Left kidney (tissue), 2 donors: ENCODE results near the gene TMEM272. TPM values are rescaled to one million over a fixed set of nuclear protein-coding genes. Genes with fewer than 3 reads are reported as not detected.
"Not testable (repeated sequence)": the region's sequence is repeated elsewhere in the genome, so short reads cannot be mapped to it uniquely, and the experiment has no call there.

Experiments
- DNase-seq: peaks from one replicate; pipeline ENCODE4 v3.0.0-alpha.2; 2013
- polyA plus RNA-seq: library from polyadenylated mRNA; unstranded; fragments of 120-200 nt; gene quantifications from one replicate; pipeline ENCODE4 v1.2.1, GENCODE V29; 2013; ENCODE audit not compliant: insufficient read length

The TMEM272 gene
- polyA plus RNA-seq, 1 donor, result 0.42 TPM

- DNase-seq, result not testable (repeated sequence)
These were observed 20.3 kb downstream of the TMEM272 start for GRCh38 chr13:51824712-51825111.

GRCh38 chr13:51823863-51824262 is 21.1 kb downstream of the TMEM272 start:
- DNase-seq, result no peak

DNA sequence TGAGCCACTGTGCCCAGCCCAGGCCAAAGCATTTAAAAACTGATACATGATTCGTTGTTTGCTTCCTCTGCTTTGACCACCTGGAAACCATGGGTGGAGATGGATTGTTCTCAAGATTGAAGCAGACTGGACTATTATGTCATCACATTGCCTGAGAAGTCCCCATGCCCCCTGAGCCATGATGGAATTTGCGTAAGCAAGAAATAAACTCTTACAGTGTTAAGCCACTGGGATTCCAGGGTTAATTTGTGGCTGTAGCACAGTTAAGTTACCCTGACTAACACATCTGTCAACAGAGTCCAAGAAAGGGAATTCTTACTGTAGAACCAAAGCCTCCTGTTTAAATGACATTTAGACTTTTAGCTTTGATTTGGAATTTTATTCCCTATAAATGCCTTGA is 21.6 kb downstream of the TMEM272 start:
- DNase-seq, result no peak

- no peak for DNase-seq
These were observed 22.7 kb downstream of the TMEM272 start for GRCh38 chr13:51822106-51822815.

DNA sequence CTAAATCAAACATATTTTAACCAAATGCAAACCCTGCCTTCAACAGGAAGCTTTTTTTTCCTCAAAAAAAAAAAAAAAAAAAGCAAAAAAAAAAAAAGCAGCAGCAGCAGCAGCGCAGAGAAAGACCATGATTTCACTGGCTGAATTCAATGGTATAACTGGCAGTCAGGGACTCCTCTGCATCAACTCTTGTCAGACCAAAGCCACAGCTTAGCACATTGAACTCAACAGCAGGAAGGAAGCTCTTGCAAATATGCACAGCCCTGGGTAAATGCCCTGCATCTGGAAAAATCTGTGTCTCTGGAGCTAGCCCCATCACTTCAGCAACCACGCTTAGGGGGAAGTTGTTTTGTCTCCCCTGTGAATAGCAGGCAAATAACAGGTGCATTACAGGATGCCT is 23.4 kb downstream of the TMEM272 start:
- DNase-seq, result no peak

DNA sequence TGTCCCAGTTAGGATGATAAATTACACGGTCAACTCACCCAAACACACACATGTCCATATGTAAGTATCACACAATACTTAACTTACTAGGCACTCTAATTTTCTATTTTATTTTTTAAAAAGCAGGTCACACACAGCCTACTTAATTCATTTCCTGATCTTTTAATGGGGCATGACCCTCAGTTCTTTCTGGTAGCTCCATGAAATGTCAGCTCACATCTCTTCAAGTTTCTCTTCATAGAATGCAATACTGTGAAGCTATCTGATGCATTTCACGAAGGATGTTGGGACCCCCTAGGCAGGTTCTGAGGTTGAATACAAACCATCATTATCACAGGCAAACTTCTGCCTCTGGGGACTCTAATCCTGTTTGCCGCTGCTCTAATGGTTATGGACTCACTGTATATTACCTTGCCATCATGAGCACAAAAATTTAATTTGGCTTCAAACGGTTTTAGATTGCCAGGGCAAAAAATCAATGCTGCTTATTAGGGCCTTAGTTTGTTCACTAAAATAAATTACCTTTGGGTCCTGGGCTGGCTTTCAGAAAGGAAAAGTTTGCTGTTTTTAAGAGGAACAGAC is 24.9 kb downstream of the TMEM272 start:
- no peak for DNase-seq

GRCh38 chr13:51819544-51819943 is 25.4 kb downstream of the TMEM272 start:
- no peak for DNase-seq

DNA sequence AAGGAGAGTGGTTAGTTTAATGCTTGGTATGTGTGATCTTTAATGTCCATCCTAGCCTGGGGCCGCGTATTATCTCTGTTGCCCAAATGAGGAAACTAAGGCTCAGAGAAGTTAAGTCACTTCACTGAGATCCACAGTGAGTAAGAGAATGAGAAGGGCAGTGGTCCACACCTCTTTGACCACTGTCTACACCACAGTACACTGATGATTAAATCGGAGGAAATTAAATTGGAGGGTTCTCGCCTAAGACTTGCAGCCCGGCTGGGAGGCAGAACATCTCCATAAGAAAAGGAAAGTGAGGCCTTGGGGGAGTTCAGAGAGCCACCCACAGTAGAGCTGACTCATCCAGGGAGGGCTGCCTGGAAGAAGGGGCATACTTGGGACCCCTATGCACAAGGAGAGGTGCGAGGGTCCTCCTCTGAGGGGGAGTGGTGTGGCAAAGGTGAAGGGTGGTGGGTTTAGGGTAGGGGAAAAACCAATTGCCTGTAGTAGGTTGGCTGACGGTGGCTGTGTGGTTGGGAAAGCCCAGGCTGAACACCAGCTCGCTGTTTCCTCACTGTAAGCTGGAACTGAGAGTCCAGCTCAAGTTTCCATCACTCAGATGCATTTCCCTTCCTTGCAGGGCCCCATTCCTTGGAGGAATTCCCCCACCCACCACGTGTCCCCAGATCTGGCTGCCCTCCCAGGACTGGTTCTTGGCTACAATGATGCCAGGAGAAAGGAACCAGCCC is 26.0 kb downstream of the TMEM272 start:
- no peak for DNase-seq

GRCh38 chr13:51818276-51818675 is 26.7 kb downstream of the TMEM272 start:
- no peak for DNase-seq

DNA sequence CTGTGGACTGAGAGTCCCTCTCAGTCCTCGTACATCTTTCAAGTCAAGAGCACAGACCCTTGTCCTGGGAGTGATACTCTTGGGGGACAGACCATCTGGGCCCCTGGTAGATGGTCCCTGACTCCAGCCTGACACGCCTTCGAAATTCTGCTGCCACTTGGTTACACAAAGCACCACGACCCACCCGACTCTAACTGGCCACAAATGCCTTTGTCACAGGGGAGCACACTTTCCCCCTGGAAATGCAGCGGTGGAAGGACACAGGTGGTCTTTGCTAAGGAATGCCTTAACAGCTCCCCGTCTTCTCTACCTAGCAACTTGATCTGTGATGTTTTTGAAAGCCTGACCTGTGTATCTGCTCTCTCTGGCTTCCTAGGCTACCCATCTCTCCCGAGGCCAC is 27.3 kb downstream of the TMEM272 start:
- DNase-seq, result no peak

GRCh38 chr13:51816604-51817249 is 28.2 kb downstream of the TMEM272 start:
- DNase-seq, result no peak

- DNase-seq, result no peak
These were observed 29.1 kb downstream of the TMEM272 start for GRCh38 chr13:51815848-51816247.

GRCh38 chr13:51814825-51815650 is 29.9 kb downstream of the TMEM272 start:
- peak; percentile 66 for DNase-seq

DNA sequence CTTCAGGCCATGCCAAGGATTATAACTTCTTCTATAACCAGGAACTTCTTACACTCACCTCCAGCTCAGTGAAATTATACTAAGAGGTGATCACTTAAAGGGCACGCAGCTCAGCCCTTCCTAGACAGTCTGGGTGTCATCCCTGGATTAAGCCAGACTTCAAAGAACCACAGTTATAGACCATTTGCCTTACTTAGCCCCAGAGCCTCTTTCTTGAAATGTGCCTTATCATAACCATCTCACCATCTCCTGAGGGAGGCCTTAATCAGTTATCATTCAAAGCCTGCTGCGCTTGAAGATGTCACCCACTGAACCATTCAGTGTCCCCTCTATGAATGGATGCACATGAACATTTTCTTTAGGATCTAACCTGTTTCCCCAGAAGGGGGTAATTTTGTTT is 30.9 kb downstream of the TMEM272 start:
- DNase-seq, result no peak

DNA sequence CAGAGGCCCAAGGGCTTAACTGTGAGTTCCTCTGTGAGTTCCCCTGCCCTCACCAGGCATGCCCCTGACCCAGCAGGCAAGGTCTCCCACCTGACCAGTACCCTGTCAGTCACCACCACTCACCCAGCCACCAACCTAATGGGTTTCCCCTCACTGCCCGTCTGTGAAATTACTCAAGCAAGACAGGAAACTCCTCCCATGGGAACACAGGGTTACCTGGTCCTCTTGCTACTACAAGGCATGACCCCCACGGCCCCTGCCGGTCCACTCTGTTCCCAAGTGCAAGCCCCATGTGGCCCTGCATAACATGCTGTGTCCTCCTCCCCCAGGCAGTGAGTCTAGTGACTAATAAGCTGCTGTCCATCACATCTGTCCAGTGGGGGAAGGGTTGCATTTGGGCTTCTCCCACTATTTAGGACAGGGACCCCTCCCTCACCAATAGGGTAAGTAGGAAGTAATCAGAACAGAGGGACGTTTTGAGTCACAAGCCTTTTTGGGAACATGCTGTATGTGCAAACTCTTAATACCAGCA is 33.0 kb downstream of the TMEM272 start:
- DNase-seq, result no peak

- no peak for DNase-seq
These were observed 33.9 kb downstream of the TMEM272 start for GRCh38 chr13:51811046-51811445.

DNA sequence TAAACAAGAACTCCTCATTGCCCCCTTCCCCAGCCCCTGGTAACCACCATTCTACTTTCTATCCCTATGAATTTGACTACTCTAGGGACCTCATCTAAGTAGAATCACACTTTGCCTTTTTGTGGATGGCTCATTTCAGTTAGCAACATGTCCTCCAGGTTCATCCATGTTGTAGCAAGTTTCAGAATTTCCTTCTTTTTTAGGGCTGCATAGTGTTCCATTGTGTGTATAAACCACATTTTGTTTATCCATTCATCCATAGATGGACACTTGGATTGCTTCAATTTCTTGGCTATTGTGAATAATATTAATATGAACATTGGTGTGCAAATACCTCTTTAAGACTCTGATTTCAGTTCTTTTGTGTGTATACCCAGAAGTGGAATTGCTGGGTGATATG is 36.2 kb downstream of the TMEM272 start:
- no peak for DNase-seq

GRCh38 chr13:51807041-51807440 is 37.9 kb downstream of the TMEM272 start:
- DNase-seq, result no peak

DNA sequence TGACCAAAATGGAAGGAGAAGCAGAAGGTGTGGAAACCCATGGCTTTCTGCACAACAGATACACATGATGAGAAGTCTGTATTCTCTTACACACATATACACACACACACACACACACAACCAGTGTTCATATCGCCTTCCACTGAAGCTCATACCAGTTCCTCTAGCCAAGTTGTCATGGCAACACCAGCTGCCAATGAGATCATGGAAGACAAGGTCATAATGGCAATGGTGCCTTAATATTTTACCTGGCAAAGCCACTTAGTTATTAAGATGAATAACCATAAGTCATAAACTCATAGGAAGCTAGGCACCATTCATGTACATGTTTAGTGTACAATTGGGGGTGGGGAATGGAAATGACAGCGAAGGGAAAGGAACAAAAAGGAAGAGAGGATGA is 38.4 kb downstream of the TMEM272 start:
- DNase-seq, result no peak

GRCh38 chr13:51805925-51806324 is 39.1 kb downstream of the TMEM272 start:
- DNase-seq, result no peak

DNA sequence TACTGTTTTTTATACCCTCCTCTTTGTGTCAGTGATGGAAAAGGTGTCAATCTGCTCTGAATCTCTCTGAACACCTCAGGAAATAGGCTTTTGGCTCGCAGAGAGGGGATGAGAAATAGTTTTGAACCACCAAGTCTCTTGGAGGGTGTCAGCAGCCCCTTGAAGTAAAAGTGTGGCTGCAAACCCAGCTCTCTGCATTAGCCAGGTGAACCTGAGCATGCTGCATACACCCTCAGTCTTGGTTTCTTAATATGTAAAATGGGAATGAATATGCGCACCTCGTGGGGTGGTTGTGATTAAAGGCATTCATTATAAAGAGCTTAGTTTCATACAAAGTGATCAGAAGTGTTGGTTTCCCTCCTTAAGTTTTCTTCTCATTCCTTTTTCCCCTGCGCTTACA is 39.7 kb downstream of the TMEM272 start:
- DNase-seq, result no peak
